Measurements from ENCODE around the gene EPHB2. TPM values are rescaled to one million over a fixed set of nuclear protein-coding genes. Genes with fewer than 3 reads are reported as not detected.
A peak's percentile ranks its signal among the peaks of the same experiment; 100 is the strongest.

EPHB2 gene
- total RNA-seq, 6 experiments from 2014 or later = 13.1 to 36.4 (median 30.9) TPM

DNA sequence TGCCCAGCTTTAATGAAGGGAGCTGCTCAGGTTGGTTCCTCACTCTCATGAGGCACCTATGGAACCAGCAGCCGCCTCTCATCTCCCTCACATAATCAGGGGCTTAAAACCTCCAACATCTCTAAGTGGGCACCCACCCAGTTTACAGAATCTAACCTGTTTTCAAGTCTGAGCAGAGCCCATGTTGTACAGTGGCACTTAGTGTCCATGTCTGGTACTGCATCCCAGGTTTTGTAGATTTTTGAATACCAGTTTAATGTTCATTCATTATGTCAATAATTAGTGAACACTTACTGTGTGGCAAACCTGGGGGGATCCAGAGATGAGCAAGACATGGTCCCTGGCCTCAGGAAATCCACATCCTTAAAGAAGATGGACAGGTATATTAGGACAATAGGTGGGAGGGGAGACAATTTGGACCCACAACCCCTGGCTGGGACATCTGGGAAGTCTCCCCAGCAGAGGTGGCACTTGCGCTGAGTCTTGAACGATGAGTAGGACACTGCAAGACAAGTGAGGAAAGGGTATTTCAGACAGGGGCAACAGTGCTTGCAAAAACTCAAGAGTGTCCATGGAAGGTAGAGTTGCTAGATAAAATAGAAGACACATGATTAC, 178.7 kb downstream of the EPHB2 start:
- H3K36me3 Mint-ChIP-seq (ENCODE audit: low read depth) = peaks cover 15% of the 10 kb centered on the region
- peaks cover 21% of the 10 kb centered on the region for H3K4me1 Mint-ChIP-seq (ENCODE audit: low read depth)
- DNase-seq = peak; percentile 28
- H3K9me3 Mint-ChIP-seq = no peaks in the 10 kb centered on the region
- H3K27ac Mint-ChIP-seq = no peak overlapping the region; the same call in 1 of the 2 replicates
- no peak overlapping the region for H3K4me3 Mint-ChIP-seq
- peak; percentile 92 for TF ChIP-seq CTCF (IDR thresholded peaks at IDR 0.05)
- peaks cover 3% of the 10 kb centered on the region for H3K27me3 Mint-ChIP-seq (ENCODE audit: insufficient read depth)

DNA sequence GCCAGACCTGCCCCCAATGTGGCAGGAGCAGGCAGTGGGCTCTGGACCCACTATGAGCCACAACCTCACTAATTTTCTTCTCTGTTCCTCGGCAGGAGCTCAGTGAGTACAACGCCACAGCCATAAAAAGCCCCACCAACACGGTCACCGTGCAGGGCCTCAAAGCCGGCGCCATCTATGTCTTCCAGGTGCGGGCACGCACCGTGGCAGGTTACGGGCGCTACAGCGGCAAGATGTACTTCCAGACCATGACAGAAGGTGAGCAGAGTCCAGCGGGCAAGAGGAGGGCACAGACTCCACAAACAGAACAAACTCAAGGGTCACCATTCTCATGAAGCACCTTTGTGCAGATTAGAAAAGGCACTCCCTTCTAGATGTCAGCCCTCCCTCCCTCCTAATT, 182.2 kb downstream of the EPHB2 start:
- no peak overlapping the region for H3K4me3 Mint-ChIP-seq
- H3K9me3 Mint-ChIP-seq = no peaks in the 10 kb centered on the region
- H3K36me3 Mint-ChIP-seq (ENCODE audit: low read depth) = peaks cover 15% of the 10 kb centered on the region
- no peak for TF ChIP-seq CTCF (IDR thresholded peaks at IDR 0.05)
- H3K4me1 Mint-ChIP-seq (ENCODE audit: low read depth) = peaks cover 10% of the 10 kb centered on the region
- H3K27ac Mint-ChIP-seq = no peak overlapping the region
- H3K27me3 Mint-ChIP-seq (ENCODE audit: insufficient read depth) = peaks cover 6% of the 10 kb centered on the region
- DNase-seq = no peak

DNA sequence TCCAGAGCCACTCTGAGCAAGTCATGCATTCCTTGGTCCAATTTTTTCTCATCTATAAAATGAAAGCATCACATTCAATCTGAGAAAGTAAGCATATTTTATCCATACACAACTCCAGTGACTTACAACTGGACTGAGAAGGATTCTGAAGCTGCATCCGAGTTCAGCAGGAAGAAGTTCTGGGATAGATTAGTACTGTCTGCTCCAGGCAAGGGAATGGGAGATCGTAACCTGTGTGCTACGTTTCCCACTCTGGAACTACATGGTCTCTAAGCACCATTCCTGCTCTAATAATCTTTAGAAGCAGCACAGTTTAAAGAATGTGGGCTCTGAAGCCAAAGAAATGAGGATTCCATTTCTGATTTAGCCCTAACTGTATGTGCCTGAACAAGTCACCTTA, 182.7 kb downstream of the EPHB2 start:
- Mint-ChIP-seq H3K9me3 (no peaks in the 10 kb centered on the region), H3K4me3 (no peak overlapping the region), H3K27me3 (ENCODE audit: insufficient read depth) (peaks cover 6% of the 10 kb centered on the region), H3K27ac (no peak overlapping the region), H3K36me3 (ENCODE audit: low read depth) (peaks cover 15% of the 10 kb centered on the region), H3K4me1 (ENCODE audit: low read depth) (peaks cover 10% of the 10 kb centered on the region)
- DNase-seq = no peak
- no peak for TF ChIP-seq CTCF (IDR thresholded peaks at IDR 0.05)

DNA sequence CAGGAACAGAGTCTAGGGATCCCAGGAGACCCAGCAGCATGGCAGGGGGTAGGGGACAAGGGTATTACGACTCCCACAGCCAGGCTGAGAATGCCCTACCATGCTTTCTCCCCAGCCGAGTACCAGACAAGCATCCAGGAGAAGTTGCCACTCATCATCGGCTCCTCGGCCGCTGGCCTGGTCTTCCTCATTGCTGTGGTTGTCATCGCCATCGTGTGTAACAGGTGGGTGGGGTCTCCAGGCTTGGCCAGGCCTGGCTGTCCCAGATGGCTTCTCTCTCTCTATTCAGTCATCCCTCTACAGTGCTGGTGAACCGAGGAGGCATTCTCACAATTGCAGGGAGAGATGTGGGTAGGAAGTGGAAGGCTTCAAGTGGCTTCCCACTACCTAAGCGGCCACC, 184.7 kb downstream of the EPHB2 start:
- Mint-ChIP-seq H3K27ac (no peak overlapping the region), H3K27me3 (ENCODE audit: insufficient read depth) (peaks cover 6% of the 10 kb centered on the region), H3K4me3 (no peak overlapping the region), H3K4me1 (ENCODE audit: low read depth) (no peaks in the 10 kb centered on the region; the same call in 1 of the 2 replicates), H3K36me3 (ENCODE audit: low read depth) (peaks cover 15% of the 10 kb centered on the region), H3K9me3 (no peaks in the 10 kb centered on the region)
- DNase-seq = no peak
- TF ChIP-seq CTCF (IDR thresholded peaks at IDR 0.05) = no peak

GRCh38 chr1:22896184-22896583, 185.5 kb downstream of the EPHB2 start:
- H3K27ac Mint-ChIP-seq = no peak overlapping the region
- H3K4me1 Mint-ChIP-seq (ENCODE audit: low read depth) = no peaks in the 10 kb centered on the region; the same call in 1 of the 2 replicates
- peaks cover 6% of the 10 kb centered on the region for H3K27me3 Mint-ChIP-seq (ENCODE audit: insufficient read depth)
- DNase-seq = no peak
- no peak overlapping the region for H3K4me3 Mint-ChIP-seq
- H3K9me3 Mint-ChIP-seq = no peaks in the 10 kb centered on the region
- no peak for TF ChIP-seq CTCF (IDR thresholded peaks at IDR 0.05)
- peaks cover 15% of the 10 kb centered on the region for H3K36me3 Mint-ChIP-seq (ENCODE audit: low read depth)
